Measurements from ENCODE around the gene IL3RA.

IL3RA gene

GRCh38 chrX:1395646-1396216 lies 59.1 kb downstream of the IL3RA start:
- Histone ChIP-seq H3K4me3 (ENCODE audit: low read depth, low read length, poor library complexity, severe bottlenecking) (no peak overlapping the region), H3K9ac (ENCODE audit: low read length) (no peak overlapping the region)

GRCh38 chrX:1397001-1397400 lies 60.4 kb downstream of the IL3RA start:
- H3K36me3 ChIP-seq (ENCODE audit: insufficient read depth, low read length), result peaks cover 72% of the 10 kb centered on the region
- H3F3A ChIP-seq (ENCODE audit: insufficient read depth, low read length), result no peaks in the 10 kb centered on the region
- no peaks in the 10 kb centered on the region for H4K20me1 ChIP-seq (ENCODE audit: insufficient read depth, low read length)

More at GRCh38 chrX:1395646-1396216, 59.1 kb downstream of the IL3RA start:
- H2AFZ ChIP-seq (ENCODE audit: low read length), result no peak overlapping the region
- TF ChIP-seq, protein P1, sequence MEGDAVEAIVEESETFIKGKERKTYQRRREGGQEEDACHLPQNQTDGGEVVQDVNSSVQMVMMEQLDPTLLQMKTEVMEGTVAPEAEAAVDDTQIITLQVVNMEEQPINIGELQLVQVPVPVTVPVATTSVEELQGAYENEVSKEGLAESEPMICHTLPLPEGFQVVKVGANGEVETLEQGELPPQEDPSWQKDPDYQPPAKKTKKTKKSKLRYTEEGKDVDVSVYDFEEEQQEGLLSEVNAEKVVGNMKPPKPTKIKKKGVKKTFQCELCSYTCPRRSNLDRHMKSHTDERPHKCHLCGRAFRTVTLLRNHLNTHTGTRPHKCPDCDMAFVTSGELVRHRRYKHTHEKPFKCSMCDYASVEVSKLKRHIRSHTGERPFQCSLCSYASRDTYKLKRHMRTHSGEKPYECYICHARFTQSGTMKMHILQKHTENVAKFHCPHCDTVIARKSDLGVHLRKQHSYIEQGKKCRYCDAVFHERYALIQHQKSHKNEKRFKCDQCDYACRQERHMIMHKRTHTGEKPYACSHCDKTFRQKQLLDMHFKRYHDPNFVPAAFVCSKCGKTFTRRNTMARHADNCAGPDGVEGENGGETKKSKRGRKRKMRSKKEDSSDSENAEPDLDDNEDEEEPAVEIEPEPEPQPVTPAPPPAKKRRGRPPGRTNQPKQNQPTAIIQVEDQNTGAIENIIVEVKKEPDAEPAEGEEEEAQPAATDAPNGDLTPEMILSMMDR (IDR thresholded peaks at IDR 0.05; ENCODE audit: low read length), result no peak
- no peak for TF ChIP-seq EZH2 (IDR thresholded peaks at IDR 0.05; ENCODE audit: borderline replicate concordance, low read length)
- H3K9me3 ChIP-seq (ENCODE audit: low read length), result no peaks in the 10 kb centered on the region
- H3K4me2 ChIP-seq (ENCODE audit: low read length), result no peak overlapping the region
- H3K9me2 ChIP-seq (ENCODE audit: low read depth, low read length), result no peaks in the 10 kb centered on the region
- H3K36me3 ChIP-seq (ENCODE audit: insufficient read depth, low read length), result peaks cover 69% of the 10 kb centered on the region
- no peaks in the 10 kb centered on the region for H3F3A ChIP-seq (ENCODE audit: insufficient read depth, low read length)
- peaks cover 22% of the 10 kb centered on the region for H3K79me2 ChIP-seq (ENCODE audit: insufficient read depth, low read length)
- H3K27me3 ChIP-seq (ENCODE audit: insufficient read depth, low read length), result no peaks in the 10 kb centered on the region
- H4K20me1 ChIP-seq (ENCODE audit: insufficient read depth, low read length), result no peaks in the 10 kb centered on the region
- no peak overlapping the region for H3K27ac ChIP-seq (ENCODE audit: low read depth, low read length, poor library complexity, severe bottlenecking)
- peaks cover 29% of the 10 kb centered on the region for H3K4me1 ChIP-seq (ENCODE audit: insufficient read depth, low read length, severe bottlenecking)

GRCh38 chrX:1397441-1398270 lies 61.1 kb downstream of the IL3RA start:
- TF ChIP-seq EZH2 (IDR thresholded peaks at IDR 0.05; ENCODE audit: borderline replicate concordance, low read length), result no peak
- TF ChIP-seq, protein P1 (IDR thresholded peaks at IDR 0.05; ENCODE audit: low read length), result no peak
- Histone ChIP-seq H3K36me3 (ENCODE audit: insufficient read depth, low read length) (peaks cover 78% of the 10 kb centered on the region), H3K9me3 (ENCODE audit: low read length) (no peaks in the 10 kb centered on the region), H2AFZ (ENCODE audit: low read length) (no peak overlapping the region), H3K4me3 (ENCODE audit: low read depth, low read length, poor library complexity, severe bottlenecking) (no peak overlapping the region), H3K79me2 (ENCODE audit: insufficient read depth, low read length) (peaks cover 16% of the 10 kb centered on the region), H4K20me1 (ENCODE audit: insufficient read depth, low read length) (no peaks in the 10 kb centered on the region), H3K9me2 (ENCODE audit: low read depth, low read length) (no peaks in the 10 kb centered on the region), H3F3A (ENCODE audit: insufficient read depth, low read length) (no peaks in the 10 kb centered on the region), H3K27me3 (ENCODE audit: insufficient read depth, low read length) (no peaks in the 10 kb centered on the region), H3K4me1 (ENCODE audit: insufficient read depth, low read length, severe bottlenecking) (peaks cover 25% of the 10 kb centered on the region), H3K4me2 (ENCODE audit: low read length) (no peak overlapping the region), H3K27ac (ENCODE audit: low read depth, low read length, poor library complexity, severe bottlenecking) (no peak overlapping the region), H3K9ac (ENCODE audit: low read length) (no peak overlapping the region)

More at GRCh38 chrX:1397001-1397400, 60.4 kb downstream of the IL3RA start:
- Histone ChIP-seq H2AFZ (ENCODE audit: low read length) (no peak overlapping the region), H3K4me1 (ENCODE audit: insufficient read depth, low read length, severe bottlenecking) (peaks cover 25% of the 10 kb centered on the region), H3K4me2 (ENCODE audit: low read length) (no peak overlapping the region), H3K9ac (ENCODE audit: low read length) (no peak overlapping the region), H3K27ac (ENCODE audit: low read depth, low read length, poor library complexity, severe bottlenecking) (no peak overlapping the region), H3K79me2 (ENCODE audit: insufficient read depth, low read length) (peaks cover 16% of the 10 kb centered on the region), H3K27me3 (ENCODE audit: insufficient read depth, low read length) (no peaks in the 10 kb centered on the region), H3K4me3 (ENCODE audit: low read depth, low read length, poor library complexity, severe bottlenecking) (no peak overlapping the region), H3K9me3 (ENCODE audit: low read length) (no peaks in the 10 kb centered on the region), H3K9me2 (ENCODE audit: low read depth, low read length) (no peaks in the 10 kb centered on the region)
- TF ChIP-seq, protein P1 (IDR thresholded peaks at IDR 0.05; ENCODE audit: low read length), result no peak
- TF ChIP-seq EZH2 (IDR thresholded peaks at IDR 0.05; ENCODE audit: borderline replicate concordance, low read length), result no peak
